HG02623 (cell line): ENCODE results near the gene ZNF100.
"Not testable (repeated sequence)": the region's sequence is repeated elsewhere in the genome, so short reads cannot be mapped to it uniquely, and the experiment has no call there.

Experiments used
- ATAC-seq: cut with Tn5 transposase; IDR thresholded peaks from one replicate; pipeline ENCODE4 v1.9.1; 2021; ENCODE audit warnings: moderate library complexity; ENCODE audit not compliant: unreplicated experiment

The ZNF100 gene

DNA sequence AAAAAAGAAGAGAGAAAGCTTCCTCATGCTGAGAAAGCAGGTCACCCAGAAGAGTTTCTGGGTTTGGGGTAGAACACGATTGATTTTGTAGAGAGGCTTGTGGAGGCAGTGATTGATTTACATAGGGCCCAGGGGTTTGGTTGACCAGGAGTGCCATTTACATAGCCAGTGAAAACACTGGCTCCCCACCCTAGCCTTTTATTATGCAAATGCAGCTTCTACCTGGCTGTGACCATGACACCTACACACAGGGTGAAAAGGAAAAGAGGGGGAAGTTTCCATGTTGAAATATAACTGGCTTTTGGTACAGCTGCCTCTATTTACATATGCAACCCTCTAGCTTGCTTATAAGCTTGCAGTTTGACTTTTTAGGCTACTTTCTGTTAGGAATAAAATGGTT lies 62.0 kb downstream of the ZNF100 start:
- ATAC-seq, result no peak

DNA sequence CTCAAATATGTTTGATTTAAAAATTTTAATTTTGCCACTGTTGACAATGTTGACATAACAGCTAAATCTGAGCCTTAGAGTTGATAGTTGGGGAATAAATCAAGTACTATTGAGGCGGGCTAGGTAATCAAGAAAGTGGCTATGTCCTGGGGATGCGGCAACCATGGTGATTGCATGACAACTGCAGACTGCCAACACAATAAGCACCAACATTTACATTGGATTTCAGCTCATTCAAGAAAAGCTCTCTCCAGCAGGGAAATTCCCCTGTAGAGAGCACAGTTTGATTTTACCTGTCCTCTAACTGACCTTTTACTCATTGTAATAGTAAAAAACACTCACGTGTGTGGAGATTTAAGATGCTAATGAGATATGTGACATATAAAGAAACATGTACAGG lies 63.1 kb downstream of the ZNF100 start:
- no peak for ATAC-seq

DNA sequence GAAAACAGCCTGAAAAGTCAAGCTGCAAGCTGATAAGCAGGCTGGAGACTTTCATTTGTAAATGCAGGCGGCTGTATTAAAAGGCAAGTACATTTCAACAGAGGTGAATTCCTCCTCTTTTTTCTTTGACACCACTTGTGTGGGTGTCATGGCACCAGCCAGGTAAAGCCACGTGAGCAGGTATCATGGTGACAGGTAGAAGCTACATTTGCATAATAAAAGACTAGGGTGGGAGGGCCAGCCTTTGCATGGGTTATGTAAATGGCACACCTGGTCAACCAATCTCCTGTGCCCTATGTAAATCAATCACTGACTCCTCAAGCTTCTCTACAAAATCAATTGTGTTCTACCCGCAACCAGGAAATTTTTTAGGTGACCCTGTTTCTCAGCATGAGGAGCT lies 68.2 kb downstream of the ZNF100 start:
- ATAC-seq, result no peak

DNA sequence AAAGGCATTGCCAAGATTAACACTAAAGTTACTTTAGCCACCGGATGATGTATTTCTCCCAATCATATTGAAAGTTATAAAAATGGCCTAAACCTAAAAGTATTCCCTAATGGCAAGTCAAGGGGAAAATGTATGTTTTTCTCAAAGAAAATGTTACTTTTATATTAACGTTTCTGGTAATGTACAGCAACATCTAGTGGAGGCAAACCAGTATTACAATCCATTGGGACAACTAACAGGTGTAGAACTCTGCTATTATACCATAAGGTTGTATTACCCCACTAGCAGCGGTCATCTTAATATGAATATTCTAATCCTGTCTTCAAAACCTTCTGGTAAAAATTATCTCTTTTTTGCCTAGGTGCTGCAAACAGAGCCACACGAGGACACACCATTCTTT lies 69.2 kb downstream of the ZNF100 start:
- no peak for ATAC-seq

DNA sequence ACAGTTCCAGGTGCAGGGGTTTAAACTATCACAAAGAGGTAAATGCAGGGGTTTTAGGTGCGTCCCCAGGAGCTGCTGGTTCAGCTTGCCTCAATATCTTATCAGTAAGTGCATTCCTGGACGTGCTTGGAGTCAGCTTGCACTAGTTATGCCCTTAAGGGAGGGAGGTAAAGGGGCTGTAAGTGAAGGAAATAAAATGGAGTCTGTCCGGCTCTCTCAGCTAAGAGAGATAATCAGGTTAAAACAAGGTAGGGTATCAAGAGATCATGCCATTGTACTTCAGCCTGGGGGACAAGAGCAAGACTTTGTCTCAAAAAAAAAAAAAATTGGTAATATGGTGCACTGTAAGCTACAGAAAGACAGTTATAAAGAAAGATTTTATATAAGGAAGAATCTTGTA lies 69.7 kb downstream of the ZNF100 start:
- no peak for ATAC-seq

DNA sequence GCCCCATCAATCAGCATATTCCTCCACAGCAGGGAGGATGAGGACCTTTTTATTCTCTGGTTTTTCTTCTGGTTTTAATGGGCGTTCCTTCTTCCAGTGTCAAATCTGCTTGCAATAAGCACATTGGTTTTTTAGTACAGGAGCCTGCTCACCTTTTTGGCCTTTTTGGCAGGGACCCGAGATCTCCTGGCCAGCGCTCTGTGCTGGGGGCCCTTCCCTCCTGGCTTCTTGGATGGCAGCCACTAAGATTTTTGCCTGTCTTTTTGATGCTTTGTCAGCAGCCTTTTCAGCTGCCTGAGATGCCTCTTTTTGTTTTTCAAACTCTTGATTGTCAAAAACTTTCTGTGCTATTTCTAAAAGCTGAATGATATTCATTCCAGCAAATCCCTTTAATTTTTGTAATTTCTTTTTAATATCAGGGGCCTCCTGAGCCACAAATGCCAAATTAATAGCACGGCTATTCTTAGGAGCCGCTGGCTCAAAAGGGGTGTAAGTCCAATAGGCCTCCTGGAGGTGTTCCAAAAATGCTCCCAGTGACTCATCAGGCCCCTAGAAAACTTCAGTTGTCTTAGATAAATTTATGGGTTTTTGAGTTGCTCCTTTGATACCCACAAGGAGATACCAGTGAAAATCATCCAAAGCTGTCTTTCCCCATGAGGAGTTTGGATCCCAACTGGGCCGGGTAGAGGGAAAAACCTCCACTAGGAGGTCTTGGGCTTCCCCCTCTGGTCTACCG lies 73.0 kb downstream of the ZNF100 start:
- ATAC-seq, result no peak

DNA sequence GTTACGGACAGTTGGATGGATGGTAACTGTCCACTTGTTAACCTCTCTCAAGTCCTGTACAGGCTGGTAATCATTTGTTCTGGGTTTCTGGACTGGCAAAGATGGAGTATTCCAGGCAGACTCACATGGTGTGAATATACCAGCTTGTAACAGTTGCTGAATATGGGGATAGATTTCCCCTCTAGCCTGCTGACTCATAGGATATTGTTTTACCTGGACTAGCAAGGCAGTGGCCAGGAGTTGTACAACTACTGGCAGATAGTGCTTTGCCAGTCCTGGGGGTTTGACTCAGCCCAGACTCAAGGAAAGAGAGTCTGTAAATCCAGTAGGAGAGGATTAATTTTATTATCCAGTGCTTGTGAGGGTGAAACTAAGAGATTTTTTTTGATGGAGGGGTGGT lies 74.0 kb downstream of the ZNF100 start:
- no peak for ATAC-seq

DNA sequence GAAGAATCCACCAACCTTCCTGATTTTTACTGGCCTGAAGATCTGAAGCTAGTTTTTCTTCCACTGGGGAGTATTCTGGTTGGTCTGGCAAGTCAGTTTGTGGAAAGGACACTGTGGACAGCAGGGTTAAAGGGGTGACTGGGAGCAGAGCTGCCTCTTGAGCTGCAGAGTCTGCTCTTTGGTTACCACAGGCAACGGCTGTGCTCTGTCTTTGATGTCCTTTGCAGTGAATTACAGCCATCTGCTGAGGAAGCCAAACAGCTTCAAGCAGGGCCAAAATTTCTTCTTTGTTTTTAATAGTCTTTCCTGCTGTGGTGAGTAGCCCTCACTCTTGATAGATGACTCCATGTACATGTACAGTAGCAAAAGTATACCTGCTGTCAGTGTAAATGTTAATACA lies 75.7 kb downstream of the ZNF100 start:
- ATAC-seq, result no peak

DNA sequence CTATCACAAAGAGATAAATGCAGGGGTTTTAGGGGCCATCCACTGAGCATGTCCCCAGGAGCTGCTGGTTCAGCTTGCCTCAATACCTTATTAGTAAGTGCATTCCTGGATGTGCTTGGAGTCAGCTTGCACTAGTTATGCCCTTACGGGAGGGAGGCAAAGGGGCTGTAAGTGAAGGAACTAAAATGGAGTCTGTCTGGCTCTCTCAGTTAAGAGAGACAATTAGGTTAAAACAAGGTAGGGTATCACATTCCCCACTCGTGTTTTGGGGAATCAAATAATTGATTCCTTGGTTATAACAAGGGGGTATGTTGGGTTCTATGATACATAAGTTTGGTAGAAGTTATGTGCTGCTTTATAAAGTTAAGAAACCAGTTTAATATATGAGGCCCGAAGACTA lies 78.9 kb downstream of the ZNF100 start:
- no peak for ATAC-seq

DNA sequence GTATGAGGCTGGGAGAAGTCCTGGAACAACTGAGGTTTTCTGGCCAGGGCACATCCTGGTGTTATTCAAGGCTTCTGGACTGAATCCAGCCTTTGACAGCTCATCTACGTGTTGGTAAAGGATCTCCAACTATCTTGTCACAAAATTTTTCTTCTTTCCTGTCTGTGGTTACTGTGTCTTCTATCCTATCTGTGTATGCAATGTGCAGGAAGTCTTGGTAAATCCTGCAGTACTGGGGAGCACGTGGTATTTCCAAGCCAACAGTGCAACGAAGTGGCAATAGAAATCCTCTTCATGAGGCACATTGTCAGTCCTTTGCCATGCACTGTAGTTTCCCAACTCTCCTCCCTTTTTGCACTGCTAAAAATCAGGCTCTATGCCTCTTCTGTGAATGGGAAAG lies 86.7 kb downstream of the ZNF100 start:
- ATAC-seq, result no peak

DNA sequence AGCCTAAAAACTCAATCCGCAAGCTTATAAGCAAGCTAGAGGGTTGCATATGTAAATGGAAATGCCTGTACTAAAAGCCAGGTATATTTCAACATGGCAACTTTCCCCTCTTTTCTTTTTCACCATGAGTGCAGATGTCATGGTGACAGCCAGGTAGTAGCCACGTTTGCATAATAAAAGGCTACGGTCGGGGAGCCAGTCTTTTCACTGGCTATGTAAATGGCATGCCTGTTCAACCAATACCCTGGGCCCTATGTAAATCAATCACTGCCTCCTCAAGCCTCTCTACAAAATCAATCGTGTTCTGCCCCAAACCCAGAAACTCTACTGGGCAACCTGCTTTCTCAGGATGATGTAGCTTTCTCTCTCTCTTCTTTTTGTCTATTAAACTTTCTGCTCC lies 87.4 kb downstream of the ZNF100 start:
- ATAC-seq, result no peak

DNA sequence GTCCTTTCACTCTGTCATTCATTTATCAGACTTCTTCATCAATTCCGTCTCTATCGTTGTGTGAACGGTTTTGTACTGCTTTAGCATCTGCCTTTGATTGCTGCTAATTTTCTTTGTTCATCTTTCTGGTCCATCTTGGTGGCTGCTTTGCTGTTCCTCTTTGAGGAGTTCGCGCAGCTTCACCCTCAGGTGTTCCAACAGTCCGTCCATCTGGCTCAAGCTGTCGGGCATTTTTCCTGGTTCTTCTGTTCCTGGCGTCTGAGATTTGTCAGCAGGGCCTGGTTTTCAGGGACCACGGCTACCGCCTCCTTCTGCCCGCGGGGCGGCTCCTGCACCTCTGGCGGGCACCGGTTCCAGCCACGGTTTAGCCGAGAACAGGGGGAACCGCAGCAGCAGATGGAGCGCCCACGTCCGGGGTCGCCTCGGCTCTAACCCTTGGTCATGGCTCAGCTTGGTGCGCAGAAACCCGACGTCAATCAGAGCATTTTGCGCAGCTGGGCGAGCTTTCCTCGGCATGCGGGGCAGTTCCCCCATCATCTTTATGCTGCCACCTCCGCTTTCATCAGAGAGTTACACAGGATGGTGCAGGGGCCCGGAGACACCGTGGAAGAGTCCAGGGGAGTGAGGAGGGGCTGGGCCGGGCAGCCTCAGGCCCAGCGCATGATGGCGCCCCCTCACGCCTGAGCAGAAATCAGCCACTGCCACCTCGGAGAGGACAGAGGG lies 89.5 kb downstream of the ZNF100 start:
- no peak for ATAC-seq

DNA sequence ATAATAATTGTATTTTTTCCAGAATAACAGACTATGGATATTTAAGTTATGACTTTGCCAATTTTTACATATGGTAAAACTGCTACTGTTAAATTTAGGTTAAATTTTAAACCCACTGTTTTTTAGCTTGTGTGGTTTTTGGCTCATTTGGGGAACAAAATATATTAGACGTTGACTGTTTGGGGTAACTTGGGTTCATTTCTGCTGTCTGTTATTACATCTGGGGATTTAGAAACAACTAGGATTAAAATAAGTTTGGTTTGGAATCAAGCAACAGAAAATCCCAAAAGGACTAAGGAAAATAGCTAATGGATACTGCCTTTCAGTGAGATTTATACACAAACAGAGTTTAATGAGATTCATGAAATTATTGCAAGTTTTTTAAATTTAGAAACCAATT lies 92.9 kb downstream of the ZNF100 start:
- ATAC-seq, result no peak

DNA sequence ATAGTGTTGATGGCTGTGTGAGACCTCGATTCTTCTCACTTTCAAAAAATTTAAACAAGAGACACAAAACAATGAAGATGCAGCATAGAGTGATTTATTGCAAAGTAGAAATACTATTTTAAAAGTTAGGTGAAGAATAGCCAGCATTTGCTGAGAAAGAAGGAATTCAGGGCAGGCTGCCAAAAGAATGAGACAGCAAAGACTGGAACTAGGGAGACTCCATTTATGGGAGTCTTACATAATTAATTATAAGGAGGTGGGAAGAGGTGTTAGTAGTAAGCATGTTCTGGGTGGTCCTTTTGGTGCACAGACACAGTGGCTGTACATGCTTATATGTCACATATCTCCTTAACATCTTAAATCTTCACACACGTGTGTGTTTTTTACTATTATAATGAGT lies 93.9 kb downstream of the ZNF100 start:
- ATAC-seq, result not testable (repeated sequence)
